Liver (tissue), 3 donors: ENCODE measurements around the gene PAX8.

ENCODE experiments used
- CTCF ChIP-seq: fragments of 150-350 bp; IDR thresholded peaks from 2 replicates; pipeline ENCODE4 v1.5.1; 2017; ENCODE audit warnings: improper control_type of control experiment, low read depth, low read length; ENCODE audit not compliant: missing input control
- EGR1 ChIP-seq, 2 donors: IDR thresholded peaks; 2 replicates each; pipeline ENCODE4 v1.6.1; 2016 to 2018; ENCODE audit warnings: antibody characterized with exemption in 2 of 2, low read depth in 2 of 2
- ZBTB33 ChIP-seq: IDR thresholded peaks from 2 replicates; pipeline ENCODE4 v1.6.1; 2016; ENCODE audit warnings: antibody characterized with exemption
- donor health status: healthy.
- donor health status: healthy.

- no peak for TF ChIP-seq CTCF
- no peak for TF ChIP-seq EGR1 (IDR thresholded peaks at IDR 0.05; ENCODE audit: low read depth in 2 of 2)
- TF ChIP-seq ZBTB33 = no peak
Observed at GRCh38 chr2:113216321-113216720, 62.4 kb downstream of the PAX8 start.
